Inflammatory macrophage treated with lipopolysaccharide for 1 hour (primary cell): ENCODE measurements around the gene NENF.
"Not testable (repeated sequence)": the region's sequence is repeated elsewhere in the genome, so short reads cannot be mapped to it uniquely, and the experiment has no call there.

Experiments used
- DNase-seq, 2 donors: peaks; one replicate each; pipeline ENCODE4 v3.0.0-alpha.2; 2020 to 2022

Gene NENF

GRCh38 chr1:212432661-212433576 lies at the start of gene NENF:
TSS of gene NENF (plus strand) at chr1:212432920. CDS start at chr1:212432944, 24 bp downstream.
- peak; percentile 79 to 87 for DNase-seq

GRCh38 chr1:212386029-212386428 lies 46.7 kb upstream of the NENF start:
- no peak for DNase-seq

- no peak for DNase-seq
Measured at GRCh38 chr1:212388985-212389716, 43.6 kb upstream of the NENF start.

GRCh38 chr1:212395678-212396437 lies 36.9 kb upstream of the NENF start:
- not testable (repeated sequence) for DNase-seq

GRCh38 chr1:212396638-212397037 lies 36.1 kb upstream of the NENF start:
- no peak for DNase-seq

GRCh38 chr1:212397171-212397570 lies 35.5 kb upstream of the NENF start:
- no peak for DNase-seq

- DNase-seq: peak in 1 of 2 donors; percentile 14
Measured at GRCh38 chr1:212401042-212401441, 31.7 kb upstream of the NENF start.

- peak; percentile 47 to 50 for DNase-seq
Measured at GRCh38 chr1:212401838-212402582, 30.7 kb upstream of the NENF start.

- DNase-seq: peak in 1 of 2 donors; percentile 9
Measured at GRCh38 chr1:212402666-212403321, 29.9 kb upstream of the NENF start.

GRCh38 chr1:212410231-212410820 lies 22.4 kb upstream of the NENF start:
- DNase-seq: peak; percentile 41 to 59

GRCh38 chr1:212412374-212412773 lies 20.3 kb upstream of the NENF start:
- DNase-seq: peak in 1 of 2 donors; percentile 21

- DNase-seq: peak in 1 of 2 donors; percentile 15
Measured at GRCh38 chr1:212413902-212414327, 18.8 kb upstream of the NENF start.

- DNase-seq: peak; percentile 92 to 93
Measured at GRCh38 chr1:212414328-212415106, 18.2 kb upstream of the NENF start, which contains the start of gene PACC1. TSS of gene PACC1 (minus strand) at chr1:212414886. CDS start at chr1:212414757, 129 bp downstream.

- no peak for DNase-seq
Measured at GRCh38 chr1:212415107-212415841, 17.4 kb upstream of the NENF start.

GRCh38 chr1:212421165-212421564 lies 11.6 kb upstream of the NENF start:
- DNase-seq: no peak

GRCh38 chr1:212423879-212424278 lies 8.8 kb upstream of the NENF start:
- DNase-seq: no peak

GRCh38 chr1:212428496-212428895 lies 4.2 kb upstream of the NENF start:
- no peak for DNase-seq

GRCh38 chr1:212430416-212430815 lies 2.3 kb upstream of the NENF start:
- no peak for DNase-seq

- DNase-seq: no peak
Measured at GRCh38 chr1:212430955-212431394, 1.7 kb upstream of the NENF start.
